HepG2 (cell line): Measurements from ENCODE around the gene P2RX1. TPM values are rescaled to one million over a fixed set of nuclear protein-coding genes. Genes with fewer than 3 reads are reported as not detected.

Experiments
- ARID5B ChIP-seq: IDR thresholded peaks from 2 replicates; pipeline ENCODE4 v1.4.0; 2020; ENCODE audit warnings: mild to moderate bottlenecking, missing genetic modification reagents
- CAMTA2 ChIP-seq: sonication (generic); formaldehyde crosslinking; IDR thresholded peaks from 2 replicates; pipeline ENCODE4 v1.4.0; 2020; ENCODE audit warnings: mild to moderate bottlenecking, missing genetic modification reagents, borderline replicate concordance
- HES4 ChIP-seq: sonication (generic); formaldehyde crosslinking; IDR thresholded peaks from 2 replicates; pipeline ENCODE4 v1.9.0; 2021; ENCODE audit warnings: mild to moderate bottlenecking, missing genetic modification reagents, borderline replicate concordance
- IRF9 ChIP-seq: sonication (generic); formaldehyde crosslinking; IDR thresholded peaks from 2 replicates; pipeline ENCODE4 v1.8.0; 2022; ENCODE audit warnings: missing genetic modification reagents, mild to moderate bottlenecking, borderline replicate concordance
- MLX ChIP-seq: IDR thresholded peaks from 2 replicates; pipeline ENCODE4 v1.6.1; 2016
- NFRKB ChIP-seq: fragments of 450-650 bp; IDR thresholded peaks from 2 replicates; pipeline ENCODE4 v1.6.1; 2017
- SPEN ChIP-seq: sonication (generic); formaldehyde crosslinking; IDR thresholded peaks from 2 replicates; pipeline ENCODE4 v1.5.1; 2020; ENCODE audit warnings: low read depth, mild to moderate bottlenecking, missing genetic modification reagents
- THAP11 ChIP-seq: IDR thresholded peaks from 2 replicates; pipeline ENCODE4 v1.6.1; 2016; ENCODE audit warnings: missing biosample characterization, missing genetic modification reagents
- YEATS4 ChIP-seq: sonication (generic); formaldehyde crosslinking; IDR thresholded peaks from 2 replicates; pipeline ENCODE4 v1.4.0; 2020; ENCODE audit warnings: missing genetic modification reagents, borderline replicate concordance
- ZNF646 ChIP-seq: sonication (generic); formaldehyde crosslinking; IDR thresholded peaks from 2 replicates; pipeline ENCODE4 v1.9.0; 2021; ENCODE audit warnings: mild to moderate bottlenecking, missing genetic modification reagents
- polyA plus RNA-seq, 8 experiments: library from polyadenylated mRNA; depleted of rRNA in 3 of 8; stranded (reverse) in 7 of 8; unstranded in 1 of 8; fragments of >200 nt; fragmentation: Illumina TruSeq in 4 of 8; extraction: Trizol in 4 of 8; gene quantifications; 2 replicates each; pipeline versions ENCODE4 v1.2.1 to v1.2.3, GENCODE V29; 2011 to 2016; ENCODE audit warnings: low read depth in 4 of 8, missing spikeins in 1 of 8, mixed read lengths in 1 of 8; ENCODE audit not compliant: insufficient read depth in 1 of 8
- total RNA-seq, 5 experiments: library from RNA; depleted of rRNA; stranded (reverse); fragments of >200 nt; fragmentation: Illumina TruSeq; extraction: Trizol; gene quantifications; 2 replicates each; pipeline ENCODE4 v1.2.3, GENCODE V29; 2016; ENCODE audit warnings: low read depth in 1 of 5
- TF ChIP-seq, protein P1 (sequence below): sonication (generic); formaldehyde crosslinking; IDR thresholded peaks from 2 replicates; pipeline ENCODE4 v1.5.1; 2020; ENCODE audit warnings: mild to moderate bottlenecking, missing genetic modification reagents, moderate library complexity

P2RX1 gene
- total and polyA plus RNA-seq, 2 of the 13 experiments (the other 11 are each of a cell fraction or from before 2014, with no cell fraction given): 0.04 to 0.50 TPM

DNA sequence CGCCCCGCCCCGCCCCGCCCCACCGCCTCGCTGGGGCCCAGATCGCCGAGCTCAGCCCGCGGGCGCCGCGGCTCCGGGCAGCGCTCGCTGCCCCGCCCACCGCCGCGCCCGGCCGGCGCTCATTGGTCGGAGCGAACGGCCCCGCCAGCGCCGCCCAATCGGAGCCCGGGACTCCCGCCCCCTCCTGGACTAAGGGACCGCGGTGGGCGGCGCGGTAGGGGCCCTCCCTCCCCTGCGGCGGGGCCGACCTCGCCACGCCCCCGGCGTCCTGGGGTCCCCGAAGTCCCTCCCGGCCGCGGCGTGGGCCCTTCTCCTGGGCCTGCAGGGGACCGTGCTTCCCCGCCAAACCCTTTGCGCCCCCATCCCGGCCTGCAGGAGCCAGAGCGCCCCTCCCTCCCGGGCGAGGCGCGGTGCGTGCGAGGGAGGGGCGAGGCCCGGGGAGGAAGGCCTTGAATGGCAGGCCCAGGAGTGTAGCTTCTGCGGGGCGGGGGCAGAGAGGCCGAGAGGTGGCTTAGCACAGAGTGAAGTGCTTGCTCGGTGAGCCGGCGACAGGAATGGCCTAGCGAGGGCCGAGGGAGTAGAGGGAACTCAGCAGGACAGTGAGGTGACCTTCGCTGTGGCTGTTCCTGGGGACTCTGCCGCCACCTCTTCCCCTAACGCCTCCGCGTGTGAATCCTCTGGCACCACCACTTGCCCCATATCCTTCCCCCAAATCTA is 23.1 kb downstream of the P2RX1 start, which contains the start of gene CAMKK1 (continued):
- TF ChIP-seq ZNF646 (no peak), MLX (CRISPR knock-in tag) (no peak), YEATS4 (peak; percentile 47; the same call in 1 of the 2 replicates), THAP11 (CRISPR knock-in tag) (0 out of 2 replicates have a peak, but pooled peaks have one; percentile 46), NFRKB (no peak), SPEN (CRISPR knock-in tag) (peak; percentile 53), ARID5B (CRISPR knock-in tag) (peak; percentile 8; the same call in 1 of the 2 replicates), CAMTA2 (peak; percentile 20; the same call in 1 of the 2 replicates), IRF9 (0 out of 2 replicates have a peak, but pooled peaks have one; percentile 43), HES4 (CRISPR knock-in tag) (peak; percentile 28)
- TF ChIP-seq, protein P1, sequence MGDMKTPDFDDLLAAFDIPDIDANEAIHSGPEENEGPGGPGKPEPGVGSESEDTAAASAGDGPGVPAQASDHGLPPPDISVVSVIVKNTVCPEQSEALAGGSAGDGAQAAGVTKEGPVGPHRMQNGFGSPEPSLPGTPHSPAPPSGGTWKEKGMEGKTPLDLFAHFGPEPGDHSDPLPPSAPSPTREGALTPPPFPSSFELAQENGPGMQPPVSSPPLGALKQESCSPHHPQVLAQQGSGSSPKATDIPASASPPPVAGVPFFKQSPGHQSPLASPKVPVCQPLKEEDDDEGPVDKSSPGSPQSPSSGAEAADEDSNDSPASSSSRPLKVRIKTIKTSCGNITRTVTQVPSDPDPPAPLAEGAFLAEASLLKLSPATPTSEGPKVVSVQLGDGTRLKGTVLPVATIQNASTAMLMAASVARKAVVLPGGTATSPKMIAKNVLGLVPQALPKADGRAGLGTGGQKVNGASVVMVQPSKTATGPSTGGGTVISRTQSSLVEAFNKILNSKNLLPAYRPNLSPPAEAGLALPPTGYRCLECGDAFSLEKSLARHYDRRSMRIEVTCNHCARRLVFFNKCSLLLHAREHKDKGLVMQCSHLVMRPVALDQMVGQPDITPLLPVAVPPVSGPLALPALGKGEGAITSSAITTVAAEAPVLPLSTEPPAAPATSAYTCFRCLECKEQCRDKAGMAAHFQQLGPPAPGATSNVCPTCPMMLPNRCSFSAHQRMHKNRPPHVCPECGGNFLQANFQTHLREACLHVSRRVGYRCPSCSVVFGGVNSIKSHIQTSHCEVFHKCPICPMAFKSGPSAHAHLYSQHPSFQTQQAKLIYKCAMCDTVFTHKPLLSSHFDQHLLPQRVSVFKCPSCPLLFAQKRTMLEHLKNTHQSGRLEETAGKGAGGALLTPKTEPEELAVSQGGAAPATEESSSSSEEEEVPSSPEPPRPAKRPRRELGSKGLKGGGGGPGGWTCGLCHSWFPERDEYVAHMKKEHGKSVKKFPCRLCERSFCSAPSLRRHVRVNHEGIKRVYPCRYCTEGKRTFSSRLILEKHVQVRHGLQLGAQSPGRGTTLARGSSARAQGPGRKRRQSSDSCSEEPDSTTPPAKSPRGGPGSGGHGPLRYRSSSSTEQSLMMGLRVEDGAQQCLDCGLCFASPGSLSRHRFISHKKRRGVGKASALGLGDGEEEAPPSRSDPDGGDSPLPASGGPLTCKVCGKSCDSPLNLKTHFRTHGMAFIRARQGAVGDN (CRISPR knock-in tag): peak; percentile 86
